Stimulated activated CD4-positive, alpha-beta T cell treated with anti-CD3 and anti-CD28 coated beads, Interleukin-1b, Interleukin-23, amount 100 ng/mL, for 24 hours (primary cell): Measurements from ENCODE around the gene UNC93A.
"Not testable (repeated sequence)": the region's sequence is repeated elsewhere in the genome, so short reads cannot be mapped to it uniquely, and the experiment has no call there.

Source experiments
- DNase-seq, 4 experiments: peaks; one replicate each; pipeline ENCODE4 v3.0.0-alpha.2; 2020; ENCODE audit warnings: low read depth in 4 of 4, low spot score in 1 of 4

UNC93A gene

GRCh38 chr6:167270499-167271311 lies 20.4 kb upstream of the UNC93A start:
- DNase-seq: no peak

- DNase-seq: no peak
These were observed 19.0 kb upstream of the UNC93A start for GRCh38 chr6:167272151-167272550.

DNA sequence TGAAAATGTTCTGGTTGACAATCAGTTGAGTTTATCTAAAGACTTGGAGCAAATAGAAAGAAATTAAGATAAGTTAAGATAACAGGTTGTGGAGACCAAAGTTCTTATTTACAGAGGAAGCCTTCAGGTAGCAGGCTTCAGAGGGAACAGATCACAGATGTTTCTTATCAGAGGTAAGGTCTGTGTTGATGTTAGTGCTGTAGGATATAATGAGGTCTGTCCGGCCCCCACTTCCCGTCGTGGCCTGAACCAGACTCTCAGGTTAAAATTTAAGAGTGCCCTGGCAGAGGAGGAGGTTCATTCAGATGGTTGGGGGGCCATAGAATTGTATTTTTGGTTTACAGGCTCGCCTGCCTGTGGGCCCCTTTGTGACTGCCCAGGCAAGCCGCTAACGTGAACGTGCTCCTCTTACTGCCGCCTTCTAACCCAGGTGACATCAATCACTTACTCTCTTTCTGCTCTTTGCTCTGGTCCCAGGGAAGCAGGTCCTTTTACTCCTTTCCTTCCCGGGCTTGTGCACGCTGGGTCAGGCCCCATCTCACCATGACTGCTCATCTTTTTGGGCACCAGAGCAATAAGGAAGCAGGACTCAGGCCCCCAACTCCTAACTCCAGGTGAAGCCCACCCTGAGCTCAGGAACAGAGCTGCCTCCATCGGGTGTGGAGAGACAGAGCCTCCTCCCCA lies 18.3 kb upstream of the UNC93A start:
- DNase-seq: no peak

DNA sequence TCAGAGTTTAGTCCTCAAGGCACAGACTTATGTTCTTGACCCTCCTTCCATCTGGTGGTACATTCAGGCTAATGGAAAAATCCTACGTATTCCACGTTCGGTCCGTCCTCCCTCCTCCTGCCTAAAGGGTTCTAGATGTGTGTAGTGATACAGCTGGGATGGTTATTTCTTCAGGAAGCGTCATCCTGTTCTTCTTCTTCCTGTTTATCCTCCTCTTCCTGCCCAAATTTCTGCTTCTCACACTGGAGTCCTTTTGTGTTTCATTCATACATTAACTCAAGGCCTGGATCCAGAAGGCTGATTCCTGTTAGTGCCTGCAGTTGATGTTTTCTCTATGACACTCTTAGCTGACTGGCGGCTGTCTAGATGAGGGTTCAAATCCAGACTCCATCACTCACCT lies 16.8 kb upstream of the UNC93A start:
- no peak for DNase-seq

GRCh38 chr6:167275001-167275400 lies 16.1 kb upstream of the UNC93A start:
- no peak for DNase-seq

GRCh38 chr6:167275436-167275835 lies 15.7 kb upstream of the UNC93A start:
- DNase-seq: no peak

- no peak for DNase-seq
These were observed 14.2 kb upstream of the UNC93A start for GRCh38 chr6:167276772-167277533.

GRCh38 chr6:167278173-167278940 lies 12.8 kb upstream of the UNC93A start:
- not testable (repeated sequence) for DNase-seq

GRCh38 chr6:167279766-167280446 lies 11.2 kb upstream of the UNC93A start:
- DNase-seq: no peak

- not testable (repeated sequence) for DNase-seq
These were observed 10.6 kb upstream of the UNC93A start for GRCh38 chr6:167280466-167280865.

DNA sequence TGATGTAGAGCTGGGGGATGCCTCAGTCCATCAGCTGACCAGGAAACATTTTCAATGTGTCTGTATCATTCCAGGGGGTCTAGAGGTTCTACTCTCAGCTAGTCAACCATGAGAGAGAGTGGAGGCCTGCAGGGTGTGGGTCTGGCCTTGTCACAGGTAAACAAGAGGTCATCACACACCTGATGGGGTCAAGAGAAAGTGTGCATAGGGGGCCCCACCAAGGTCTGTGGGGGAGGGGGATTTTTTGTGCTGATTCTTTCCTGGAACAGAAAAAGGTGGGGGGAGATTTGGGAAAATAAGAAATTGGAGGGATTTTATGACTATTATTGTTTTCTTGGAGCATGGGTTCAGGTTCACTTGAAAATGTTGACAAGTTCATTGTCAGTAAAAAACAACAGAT lies 8.9 kb upstream of the UNC93A start:
- DNase-seq: no peak

- not testable (repeated sequence) for DNase-seq
These were observed 6.5 kb upstream of the UNC93A start for GRCh38 chr6:167284565-167284964.

DNA sequence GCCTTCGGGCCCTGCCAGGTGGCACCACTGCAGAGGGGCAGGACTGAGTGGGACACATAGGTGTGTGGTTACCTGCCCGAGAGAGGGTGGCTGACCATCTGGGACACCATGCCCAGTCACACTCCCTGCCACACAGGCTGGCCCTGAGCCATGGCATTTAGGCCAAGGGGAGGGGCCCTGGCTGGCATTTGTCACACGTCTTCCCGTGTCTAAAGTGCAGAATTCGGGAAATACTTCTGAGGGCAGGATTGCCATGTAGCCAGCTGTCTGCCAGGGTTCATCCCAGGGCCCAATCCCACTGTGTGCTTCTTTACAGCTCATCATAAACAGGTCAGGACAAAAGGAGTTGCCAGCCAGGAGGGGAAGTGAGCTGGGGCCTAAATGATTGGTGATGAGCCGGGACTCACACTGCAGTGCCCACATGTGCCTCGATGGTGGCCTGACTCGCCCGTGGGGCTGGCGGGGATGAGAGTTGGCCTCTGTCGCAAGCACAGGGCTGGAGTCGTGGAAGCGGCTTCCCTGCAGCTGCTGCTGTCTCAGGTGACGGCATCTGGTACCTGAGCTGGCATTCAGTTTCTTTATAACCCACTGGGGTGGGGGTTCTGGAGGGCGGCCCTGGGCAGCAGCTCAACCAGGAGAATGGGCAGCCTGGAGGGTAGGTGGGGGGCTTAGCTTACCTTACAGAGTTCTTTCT lies 5.9 kb upstream of the UNC93A start:
- no peak for DNase-seq

- DNase-seq: no peak
These were observed 3.5 kb upstream of the UNC93A start for GRCh38 chr6:167287513-167288048.

GRCh38 chr6:167288591-167289225 lies 2.4 kb upstream of the UNC93A start:
- not testable (repeated sequence) for DNase-seq

DNA sequence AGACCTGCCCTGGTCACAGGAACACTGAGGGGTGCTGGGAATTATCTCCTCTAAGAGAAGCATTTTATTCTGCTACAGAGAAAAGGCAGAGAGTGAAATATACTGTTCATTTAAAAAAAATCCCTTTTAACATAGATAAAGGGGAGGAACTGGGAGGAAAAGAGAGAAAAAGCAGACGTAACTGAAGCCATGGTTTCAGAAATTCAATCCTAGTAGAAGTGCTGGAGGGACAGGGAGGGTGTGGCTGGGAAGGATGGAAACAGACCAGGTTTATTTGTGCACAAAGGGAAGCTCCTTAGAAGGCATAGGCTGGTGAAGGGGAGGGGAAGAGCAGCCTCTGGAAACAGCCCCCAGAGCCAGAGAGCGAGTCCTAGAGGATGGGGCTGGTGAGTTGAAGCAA lies 1.8 kb upstream of the UNC93A start:
- not testable (repeated sequence) for DNase-seq

DNA sequence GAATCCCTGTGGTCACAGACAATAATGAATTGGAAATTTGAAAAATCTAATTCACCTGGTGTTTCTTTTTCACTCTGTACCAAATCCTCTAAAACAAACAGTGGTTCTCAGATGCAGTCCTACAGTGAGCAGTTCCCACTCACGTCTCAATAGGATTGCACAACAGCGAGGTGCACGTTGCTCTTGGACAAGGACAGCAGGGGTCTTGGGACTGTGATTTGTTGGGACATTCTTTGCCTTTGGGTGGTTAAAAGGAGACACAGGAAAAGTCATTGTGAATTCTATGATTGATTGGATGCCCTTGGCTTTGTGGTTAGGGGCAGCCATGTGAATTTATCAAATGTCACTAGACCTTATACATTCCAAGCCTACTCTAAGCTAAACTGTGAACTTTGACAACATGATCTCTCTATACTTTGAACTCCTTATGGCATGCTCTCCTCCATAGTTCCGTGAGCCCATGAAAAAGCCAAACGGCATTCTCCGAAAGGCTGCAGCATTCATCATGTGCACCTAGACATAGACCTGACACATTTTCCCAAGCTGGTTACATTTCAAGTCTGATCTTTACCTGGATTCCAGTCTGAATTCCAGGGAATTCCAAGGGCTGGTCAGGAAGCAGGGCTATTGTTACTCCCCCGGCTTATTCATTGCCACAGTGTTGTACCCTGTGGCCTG lies 647 bp downstream of the UNC93A start:
- DNase-seq: no peak

GRCh38 chr6:167292301-167293087 lies 1.4 kb downstream of the UNC93A start:
- DNase-seq: no peak
